Activated CD4-positive, alpha-beta T cell treated with anti-CD3 and anti-CD28 coated beads, Interleukin-2, amount 10 ng/mL, durations not matched to agents 24 days and 14 days (primary cell): ENCODE data around the gene SRGAP3. TPM values are rescaled to one million over a fixed set of nuclear protein-coding genes. Genes with fewer than 3 reads are reported as not detected.
A peak's percentile ranks its signal among the peaks of the same experiment; 100 is the strongest.

Source experiments
- DNase-seq: peaks from one replicate; pipeline ENCODE4 v3.0.0; 2022
- H3K27ac Mint-ChIP-seq: one replicate; pipeline ENCODE4 v1.8.0; 2022; ENCODE audit warnings: mild to moderate bottlenecking, mixed read lengths
- H3K27me3 Mint-ChIP-seq: one replicate; pipeline ENCODE4 v1.8.0; 2022; ENCODE audit warnings: mixed read lengths
- H3K36me3 Mint-ChIP-seq: one replicate; pipeline ENCODE4 v1.8.0; 2022; ENCODE audit warnings: low read depth, mild to moderate bottlenecking, mixed read lengths
- H3K4me1 Mint-ChIP-seq: one replicate; pipeline ENCODE4 v1.8.0; 2021; ENCODE audit warnings: mixed read lengths
- H3K4me3 Mint-ChIP-seq: one replicate; pipeline ENCODE4 v1.8.0; 2022; ENCODE audit warnings: mild to moderate bottlenecking, moderate library complexity, mixed read lengths
- H3K9me3 Mint-ChIP-seq: one replicate; pipeline ENCODE4 v1.8.0; 2021; ENCODE audit warnings: mixed read lengths
- intact Hi-C: fragments of 100-400 bp; cut with micrococcal nuclease; formaldehyde crosslinking; loops from one replicate; pipeline ENCODE4 v1.15.1; 2023
- total RNA-seq: library from RNA; stranded (reverse); gene quantifications from 2 replicates; pipeline ENCODE4 v1.2.3, GENCODE V29; 2022

SRGAP3 gene
- total RNA-seq, 1 donor from 2014 or later: 0.40 TPM

- H3K4me3 Mint-ChIP-seq: no peak overlapping the region
- DNase-seq: no peak
- H3K27me3 Mint-ChIP-seq: no peaks in the 10 kb centered on the region
- intact Hi-C loops: no loop called here
- peaks cover 3% of the 10 kb centered on the region for H3K4me1 Mint-ChIP-seq
- no peaks in the 10 kb centered on the region for H3K9me3 Mint-ChIP-seq
- H3K27ac Mint-ChIP-seq: no peak overlapping the region
- H3K36me3 Mint-ChIP-seq: no peaks in the 10 kb centered on the region
Measured at GRCh38 chr3:8992199-8992598, 257.2 kb downstream of the SRGAP3 start.

GRCh38 chr3:8990266-8991215 lies 258.9 kb downstream of the SRGAP3 start:
- intact Hi-C loops: no loop called here
- H3K4me1 Mint-ChIP-seq: peaks cover 3% of the 10 kb centered on the region

GRCh38 chr3:8988791-8989558 lies 260.5 kb downstream of the SRGAP3 start:
- no peak for DNase-seq
- H3K9me3 Mint-ChIP-seq: no peaks in the 10 kb centered on the region
- H3K4me1 Mint-ChIP-seq: peaks cover 3% of the 10 kb centered on the region
- H3K36me3 Mint-ChIP-seq: no peaks in the 10 kb centered on the region
- H3K27me3 Mint-ChIP-seq: no peaks in the 10 kb centered on the region
- no peak overlapping the region for H3K27ac Mint-ChIP-seq
- H3K4me3 Mint-ChIP-seq: no peak overlapping the region
- intact Hi-C loops: loop anchor here (1.0 kb wide), 1 partner anchor 313 kb away; no protein-coding TSS in a partner anchor

More at GRCh38 chr3:8990266-8991215, 258.9 kb downstream of the SRGAP3 start:
- no peaks in the 10 kb centered on the region for H3K9me3 Mint-ChIP-seq
- H3K27ac Mint-ChIP-seq: no peak overlapping the region
- no peak overlapping the region for H3K4me3 Mint-ChIP-seq
- no peak for DNase-seq
- no peaks in the 10 kb centered on the region for H3K27me3 Mint-ChIP-seq
- H3K36me3 Mint-ChIP-seq: no peaks in the 10 kb centered on the region

GRCh38 chr3:8988384-8988655 lies 261.1 kb downstream of the SRGAP3 start:
- Mint-ChIP-seq H3K27ac (no peak overlapping the region), H3K4me1 (peaks cover 3% of the 10 kb centered on the region), H3K4me3 (no peak overlapping the region), H3K9me3 (no peaks in the 10 kb centered on the region), H3K27me3 (no peaks in the 10 kb centered on the region), H3K36me3 (no peaks in the 10 kb centered on the region)
- DNase-seq: no peak
- intact Hi-C loops: loop anchor here (1.0 kb wide), 1 partner anchor 314 kb away; no protein-coding TSS in a partner anchor

GRCh38 chr3:8987645-8988383 lies 261.6 kb downstream of the SRGAP3 start:
- peaks cover 3% of the 10 kb centered on the region for H3K4me1 Mint-ChIP-seq
- no peak overlapping the region for H3K27ac Mint-ChIP-seq
- no peak overlapping the region for H3K4me3 Mint-ChIP-seq
- no peaks in the 10 kb centered on the region for H3K9me3 Mint-ChIP-seq
- H3K27me3 Mint-ChIP-seq: no peaks in the 10 kb centered on the region
- H3K36me3 Mint-ChIP-seq: no peaks in the 10 kb centered on the region
- peak; percentile 88 for DNase-seq
- intact Hi-C loops: loop anchor here (1.0 kb wide), 1 partner anchor 314 kb away; no protein-coding TSS in a partner anchor

- no peaks in the 10 kb centered on the region for H3K36me3 Mint-ChIP-seq
Measured at GRCh38 chr3:8987226-8987625, 262.2 kb downstream of the SRGAP3 start.

GRCh38 chr3:8986741-8987140 lies 262.7 kb downstream of the SRGAP3 start:
- peaks cover 3% of the 10 kb centered on the region for H3K27me3 Mint-ChIP-seq
- intact Hi-C loops: no loop called here

More at GRCh38 chr3:8987226-8987625, 262.2 kb downstream of the SRGAP3 start:
- no peak for DNase-seq
- H3K27me3 Mint-ChIP-seq: peaks cover 3% of the 10 kb centered on the region
- H3K4me1 Mint-ChIP-seq: peaks cover 6% of the 10 kb centered on the region
- no peak overlapping the region for H3K4me3 Mint-ChIP-seq
- intact Hi-C loops: no loop called here
- no peaks in the 10 kb centered on the region for H3K9me3 Mint-ChIP-seq
- H3K27ac Mint-ChIP-seq: no peak overlapping the region

GRCh38 chr3:8985876-8986275 lies 263.6 kb downstream of the SRGAP3 start:
- Mint-ChIP-seq H3K4me1 (peaks cover 6% of the 10 kb centered on the region), H3K9me3 (no peaks in the 10 kb centered on the region), H3K27ac (no peak overlapping the region), H3K36me3 (no peaks in the 10 kb centered on the region), H3K27me3 (peaks cover 5% of the 10 kb centered on the region), H3K4me3 (no peak overlapping the region)
- intact Hi-C loops: no loop called here
- DNase-seq: no peak

More at GRCh38 chr3:8986741-8987140, 262.7 kb downstream of the SRGAP3 start:
- Mint-ChIP-seq H3K27ac (no peak overlapping the region), H3K4me1 (peaks cover 6% of the 10 kb centered on the region), H3K4me3 (no peak overlapping the region), H3K36me3 (no peaks in the 10 kb centered on the region), H3K9me3 (no peaks in the 10 kb centered on the region)
- no peak for DNase-seq

GRCh38 chr3:8985411-8985831 lies 264.0 kb downstream of the SRGAP3 start:
- Mint-ChIP-seq H3K27me3 (peaks cover 7% of the 10 kb centered on the region), H3K4me1 (peaks cover 6% of the 10 kb centered on the region)
- intact Hi-C loops: no loop called here

GRCh38 chr3:8984526-8984925 lies 264.9 kb downstream of the SRGAP3 start:
- DNase-seq: no peak
- H3K4me1 Mint-ChIP-seq: peaks cover 6% of the 10 kb centered on the region
- intact Hi-C loops: no loop called here
- peaks cover 12% of the 10 kb centered on the region for H3K27me3 Mint-ChIP-seq
- H3K9me3 Mint-ChIP-seq: no peaks in the 10 kb centered on the region
- H3K27ac Mint-ChIP-seq: no peak overlapping the region
- no peak overlapping the region for H3K4me3 Mint-ChIP-seq
- no peaks in the 10 kb centered on the region for H3K36me3 Mint-ChIP-seq

More at GRCh38 chr3:8985411-8985831, 264.0 kb downstream of the SRGAP3 start:
- Mint-ChIP-seq H3K9me3 (no peaks in the 10 kb centered on the region), H3K27ac (no peak overlapping the region), H3K36me3 (no peaks in the 10 kb centered on the region), H3K4me3 (no peak overlapping the region)
- DNase-seq: no peak

- H3K27ac Mint-ChIP-seq: no peak overlapping the region
- H3K27me3 Mint-ChIP-seq: peaks cover 12% of the 10 kb centered on the region
- intact Hi-C loops: no loop called here
- peaks cover 6% of the 10 kb centered on the region for H3K4me1 Mint-ChIP-seq
- H3K36me3 Mint-ChIP-seq: no peaks in the 10 kb centered on the region
- DNase-seq: no peak
- H3K4me3 Mint-ChIP-seq: no peak overlapping the region
- H3K9me3 Mint-ChIP-seq: no peaks in the 10 kb centered on the region
Measured at GRCh38 chr3:8984081-8984480, 265.4 kb downstream of the SRGAP3 start.

- intact Hi-C loops: no loop called here
- no peak overlapping the region for H3K4me3 Mint-ChIP-seq
- no peaks in the 10 kb centered on the region for H3K9me3 Mint-ChIP-seq
- no peak overlapping the region for H3K27ac Mint-ChIP-seq
- H3K36me3 Mint-ChIP-seq: no peaks in the 10 kb centered on the region
- peaks cover 6% of the 10 kb centered on the region for H3K4me1 Mint-ChIP-seq
- H3K27me3 Mint-ChIP-seq: peaks cover 12% of the 10 kb centered on the region
- no peak for DNase-seq
Measured at GRCh38 chr3:8983591-8983990, 265.9 kb downstream of the SRGAP3 start.

- H3K27me3 Mint-ChIP-seq: peaks cover 12% of the 10 kb centered on the region
- no peak overlapping the region for H3K4me3 Mint-ChIP-seq
- intact Hi-C loops: no loop called here
- H3K4me1 Mint-ChIP-seq: peaks cover 5% of the 10 kb centered on the region
- no peaks in the 10 kb centered on the region for H3K9me3 Mint-ChIP-seq
- no peak for DNase-seq
- H3K27ac Mint-ChIP-seq: no peak overlapping the region
- H3K36me3 Mint-ChIP-seq: no peaks in the 10 kb centered on the region
Measured at GRCh38 chr3:8983026-8983425, 266.4 kb downstream of the SRGAP3 start.
